K562 (cell line): Measurements from ENCODE around the gene SLC2A8. TPM values are rescaled to one million over a fixed set of nuclear protein-coding genes. Genes with fewer than 3 reads are reported as not detected.

ENCODE experiments used
- AFF1 ChIP-seq, 2 experiments: fragments of 450-650 bp; IDR thresholded peaks; 2 replicates each; pipeline ENCODE4 v1.6.1; 2018; ENCODE audit warnings: mild to moderate bottlenecking in 2 of 2, low read depth in 1 of 2; ENCODE audit not compliant: partially characterized antibody in 2 of 2
- CEBPG ChIP-seq, 3 experiments: fragments of 200-800 bp in 1 of 3; sonication (Bioruptor generic) in 1 of 3; sonication (generic) in 1 of 3; formaldehyde crosslinking in 1 of 3; IDR thresholded peaks in 2 of 3; conservative IDR thresholded peaks in 1 of 3; 2 replicates each; pipeline versions ENCODE4 v1.6.1 to v1.8.0; 2016 to 2022; ENCODE audit warnings: missing compliant biosample characterization in 2 of 3, missing genetic modification characterization in 2 of 3, mild to moderate bottlenecking in 1 of 3, missing genetic modification reagents in 1 of 3
- CGGBP1 ChIP-seq: fragments of 250-450 bp; sonication (Bioruptor Pico); IDR thresholded peaks from 2 replicates; pipeline ENCODE4 v1.9.0; 2021; ENCODE audit warnings: mild to moderate bottlenecking
- COPS2 ChIP-seq: fragments of 450-650 bp; conservative IDR thresholded peaks from 2 replicates; pipeline ENCODE4 v1.6.1; 2016; ENCODE audit warnings: mild to moderate bottlenecking, moderate library complexity
- HDGF ChIP-seq: fragments of 450-650 bp; IDR thresholded peaks from 2 replicates; pipeline ENCODE4 v1.6.1; 2016
- HES1 ChIP-seq: fragments of 450-650 bp; IDR thresholded peaks from 2 replicates; pipeline ENCODE4 v1.6.1; 2016; ENCODE audit warnings: low read depth, mild to moderate bottlenecking, moderate library complexity
- HEY1 ChIP-seq: fragments of 250-450 bp; sonication (Bioruptor Pico); IDR thresholded peaks from 2 replicates; pipeline ENCODE4 v1.5.0; 2020; ENCODE audit warnings: mild to moderate bottlenecking, moderate library complexity, borderline replicate concordance
- MAFF ChIP-seq: IDR thresholded peaks from 2 replicates; pipeline ENCODE4 v1.6.1; 2012; ENCODE audit warnings: low read length, improper control_type of control experiment
- MAX ChIP-seq: sonication (generic); formaldehyde crosslinking; IDR thresholded peaks from 2 replicates; pipeline ENCODE4 v1.9.0; 2022; ENCODE audit warnings: mild to moderate bottlenecking, missing genetic modification reagents
- MXI1 ChIP-seq: IDR thresholded peaks from 2 replicates; pipeline ENCODE4 v1.6.1; 2011; ENCODE audit warnings: low read depth, mild to moderate bottlenecking, improper control_type of control experiment, low read length
- NEUROD1 ChIP-seq: fragments of 150-350 bp; IDR thresholded peaks from 2 replicates; pipeline ENCODE4 v1.6.1; 2014; ENCODE audit warnings: borderline replicate concordance, low read length, low read depth; ENCODE audit not compliant: partially characterized antibody
- NFE2L1 ChIP-seq: fragments of 450-650 bp; IDR thresholded peaks from 2 replicates; pipeline ENCODE4 v1.6.1; 2016; ENCODE audit warnings: missing genetic modification characterization, low read depth, mild to moderate bottlenecking, missing compliant biosample characterization, moderate library complexity, borderline replicate concordance
- PHB ChIP-seq: fragments of 250-450 bp; sonication (Bioruptor Pico); IDR thresholded peaks from 2 replicates; pipeline ENCODE4 v1.5.0; 2021
- RB1 ChIP-seq: fragments of 450-650 bp; IDR thresholded peaks from 2 replicates; pipeline ENCODE4 v1.6.1; 2017; ENCODE audit warnings: low read depth, mild to moderate bottlenecking
- SAP30 ChIP-seq: fragments of 200-600 bp; sonication (generic); IDR thresholded peaks from 2 replicates; pipeline ENCODE4 v1.6.1; 2012; ENCODE audit warnings: borderline replicate concordance, low read depth, mild to moderate bottlenecking, moderate library complexity, low read length, control low read depth, inconsistent platforms; ENCODE audit not compliant: insufficient read depth, poor library complexity, severe bottlenecking
- SMAD1 ChIP-seq: fragments of 150-350 bp; IDR thresholded peaks from 2 replicates; pipeline ENCODE4 v1.6.1; 2014; ENCODE audit warnings: low read length, low read depth; ENCODE audit not compliant: partially characterized antibody
- SMARCA5 ChIP-seq: fragments of 450-650 bp; IDR thresholded peaks from 2 replicates; pipeline ENCODE4 v1.6.1; 2016
- TRIM28 ChIP-seq: fragments of 450-650 bp; IDR thresholded peaks from 2 replicates; pipeline ENCODE4 v1.6.1; 2017
- ZNF239 ChIP-seq: fragments of 250-450 bp; sonication (Bioruptor Pico); IDR thresholded peaks from 2 replicates; pipeline ENCODE4 v1.4.0; 2020; ENCODE audit warnings: mild to moderate bottlenecking
- ZNF347 ChIP-seq: fragments of 450-650 bp; formaldehyde crosslinking; IDR thresholded peaks from 2 replicates; pipeline ENCODE4 v1.4.0; 2020; ENCODE audit warnings: low read depth, mild to moderate bottlenecking, moderate library complexity
- ZNF740 ChIP-seq, 3 experiments: fragments of 200-800 bp in 1 of 3; sonication (Bioruptor generic) in 1 of 3; sonication (generic) in 1 of 3; formaldehyde crosslinking in 1 of 3; IDR thresholded peaks; 2 replicates each; pipeline versions ENCODE4 v1.6.1 to v1.8.0; 2016 to 2022; ENCODE audit warnings: mild to moderate bottlenecking in 2 of 3, missing compliant biosample characterization in 2 of 3, missing genetic modification characterization in 2 of 3, missing genetic modification reagents in 1 of 3
- polyA plus RNA-seq, 8 experiments: library from polyadenylated mRNA; depleted of rRNA in 4 of 8; stranded (reverse) in 5 of 8; unstranded in 3 of 8; fragments of >200 nt; fragmentation: Nextera tagmentation in 2 of 8; fragmentation: Illumina TruSeq in 1 of 8; extraction: Ambion mirVana in 2 of 8; extraction: Trizol in 1 of 8; gene quantifications; 2 replicates each; pipeline versions ENCODE4 v1.2.1 to v1.2.3, GENCODE V29; 2011 to 2014; ENCODE audit warnings: inconsistent platforms in 1 of 8, missing spikeins in 1 of 8
- total RNA-seq, 7 experiments: library from RNA; depleted of rRNA in 6 of 7; stranded (reverse); fragments of >200 nt in 6 of 7; fragmentation: Illumina TruSeq in 2 of 7; extraction: Trizol in 2 of 7; gene quantifications; 2 replicates each; pipeline versions ENCODE4 v1.2.1 to v1.2.3, GENCODE V29; 2011 to 2021; ENCODE audit warnings: low replicate concordance in 1 of 7

Gene SLC2A8
- total and polyA plus RNA-seq, 9 of the 15 experiments (the other 6 are each of a cell fraction or from before 2014, with no cell fraction given) = 0.13 to 12.9 (median 5.2) TPM

- TF ChIP-seq HES1 (no peak), SMAD1 (peak; percentile 93), COPS2 (no peak), CGGBP1 (CRISPR knock-in tag) (peak; percentile 80; the same call in 1 of the 2 replicates), TRIM28 (no peak), ZNF347 (CRISPR knock-in tag) (no peak), NFE2L1 (tag) (no peak), HEY1 (no peak), MXI1 (peak; percentile 76), CEBPG (CRISPR knock-in tag; IDR thresholded peaks at IDR 0.05) (0 out of 2 replicates have a peak, but pooled peaks have one; percentile 3), CEBPG (tag; conservative IDR thresholded peaks at IDR 0.05 in 1 of 2, IDR thresholded peaks at IDR 0.05 in 1 of 2) (no peak), SMARCA5 (no peak), ZNF239 (no peak), RB1 (peak; percentile 90), SAP30 (peak; percentile 76), ZNF740 (CRISPR knock-in tag; IDR thresholded peaks at IDR 0.05) (peak; percentile 63; the same call in 1 of the 2 replicates), ZNF740 (tag; IDR thresholded peaks at IDR 0.05) (no peak), NEUROD1 (peak; percentile 97), MAX (CRISPR knock-in tag) (peak; percentile 75), HDGF (no peak), AFF1 (IDR thresholded peaks at IDR 0.05; ENCODE audit: low read depth in 1 of 2, partially characterized antibody in 2 of 2) (peak in 1 of 2 experiments; percentile 56), MAFF (peak; percentile 88; the same call in 1 of the 2 replicates), PHB (CRISPR knock-in tag) (peak; percentile 60; the same call in 1 of the 2 replicates)
These were observed 54.0 kb downstream of the SLC2A8 start, which contains the start of the genes LRSAM1 and RPL12 (continued) for GRCh38 chr9:127450830-127451607.
